HG02943 (cell line): ENCODE measurements around the gene COL2A1.

Experiments used
- ATAC-seq: cut with Tn5 transposase; IDR thresholded peaks from one replicate; pipeline ENCODE4 v1.9.1; 2021; ENCODE audit warnings: mild to moderate bottlenecking, low read depth, moderate library complexity; ENCODE audit not compliant: unreplicated experiment

The COL2A1 gene

GRCh38 chr12:47950856-47951468, 53.3 kb downstream of the COL2A1 start:
- ATAC-seq = no peak

GRCh38 chr12:47949441-47950341, 54.6 kb downstream of the COL2A1 start:
- no peak for ATAC-seq

GRCh38 chr12:47947341-47947740, 56.9 kb downstream of the COL2A1 start:
- ATAC-seq = no peak

- no peak for ATAC-seq
These were observed 57.6 kb downstream of the COL2A1 start for GRCh38 chr12:47946413-47947323.

- no peak for ATAC-seq
These were observed 58.9 kb downstream of the COL2A1 start for GRCh38 chr12:47945341-47945728.

- no peak for ATAC-seq
These were observed 59.5 kb downstream of the COL2A1 start for GRCh38 chr12:47944685-47945340.

- ATAC-seq = no peak
These were observed 60.5 kb downstream of the COL2A1 start for GRCh38 chr12:47943623-47944340.

GRCh38 chr12:47942614-47943225, 61.6 kb downstream of the COL2A1 start:
- no peak for ATAC-seq

GRCh38 chr12:47941871-47942613, 62.2 kb downstream of the COL2A1 start:
- ATAC-seq = no peak

GRCh38 chr12:47941475-47941780, 62.8 kb downstream of the COL2A1 start:
- no peak for ATAC-seq

- ATAC-seq = no peak
These were observed 63.4 kb downstream of the COL2A1 start for GRCh38 chr12:47940773-47941474.

GRCh38 chr12:47939009-47939601, 65.2 kb downstream of the COL2A1 start:
- ATAC-seq = no peak

- ATAC-seq = no peak
These were observed 65.7 kb downstream of the COL2A1 start for GRCh38 chr12:47938594-47938993.

GRCh38 chr12:47938093-47938492, 66.2 kb downstream of the COL2A1 start:
- ATAC-seq = no peak

GRCh38 chr12:47935184-47935583, 69.1 kb downstream of the COL2A1 start:
- ATAC-seq = no peak

GRCh38 chr12:47931187-47931586, 73.1 kb downstream of the COL2A1 start:
- no peak for ATAC-seq

GRCh38 chr12:47930634-47931033, 73.6 kb downstream of the COL2A1 start:
- ATAC-seq = no peak

GRCh38 chr12:47927346-47927745, 76.9 kb downstream of the COL2A1 start:
- no peak for ATAC-seq
